GM19452 (cell line): Measurements from ENCODE around the gene NCKAP5L.

Experiments
- ATAC-seq: cut with Tn5 transposase; IDR thresholded peaks from one replicate; pipeline ENCODE4 v1.9.1; 2021; ENCODE audit not compliant: unreplicated experiment

Gene NCKAP5L

DNA sequence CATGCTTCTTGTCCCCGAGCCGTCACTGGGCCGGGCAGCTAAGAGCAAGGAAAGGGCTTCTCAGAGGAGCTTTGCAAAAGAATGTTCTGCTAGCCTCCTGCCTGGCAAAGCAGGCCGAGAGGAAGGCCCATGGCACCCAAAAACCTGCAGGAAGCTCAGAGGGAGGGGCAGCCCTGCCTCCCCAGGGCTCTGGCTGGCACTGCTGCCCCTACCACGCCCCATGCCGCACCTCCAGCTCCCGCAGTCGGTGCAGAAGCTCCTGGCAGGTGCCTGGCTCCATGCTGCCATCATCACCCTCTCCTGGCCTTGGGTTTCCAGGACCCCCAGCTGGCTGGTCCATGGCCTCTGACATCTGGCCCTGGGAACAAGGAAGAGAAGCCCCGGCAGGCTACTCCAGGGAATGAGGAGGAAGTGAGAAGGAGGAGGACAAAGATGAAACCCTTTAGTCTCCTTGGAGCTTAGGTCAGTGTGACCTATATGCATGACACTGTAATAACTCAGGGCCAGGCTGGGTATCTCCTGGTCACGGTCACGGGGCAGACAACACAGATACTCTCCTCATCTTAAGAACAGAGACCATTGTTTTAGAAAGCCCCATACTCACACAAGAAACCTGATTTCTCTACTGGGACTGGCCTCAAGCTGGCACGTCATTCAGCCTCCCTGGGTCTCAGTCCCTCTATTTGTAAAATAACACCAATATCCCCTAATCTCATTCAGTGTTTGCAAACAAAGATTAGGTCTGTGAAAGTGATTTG lies 24.3 kb downstream of the NCKAP5L start:
- ATAC-seq: no peak

DNA sequence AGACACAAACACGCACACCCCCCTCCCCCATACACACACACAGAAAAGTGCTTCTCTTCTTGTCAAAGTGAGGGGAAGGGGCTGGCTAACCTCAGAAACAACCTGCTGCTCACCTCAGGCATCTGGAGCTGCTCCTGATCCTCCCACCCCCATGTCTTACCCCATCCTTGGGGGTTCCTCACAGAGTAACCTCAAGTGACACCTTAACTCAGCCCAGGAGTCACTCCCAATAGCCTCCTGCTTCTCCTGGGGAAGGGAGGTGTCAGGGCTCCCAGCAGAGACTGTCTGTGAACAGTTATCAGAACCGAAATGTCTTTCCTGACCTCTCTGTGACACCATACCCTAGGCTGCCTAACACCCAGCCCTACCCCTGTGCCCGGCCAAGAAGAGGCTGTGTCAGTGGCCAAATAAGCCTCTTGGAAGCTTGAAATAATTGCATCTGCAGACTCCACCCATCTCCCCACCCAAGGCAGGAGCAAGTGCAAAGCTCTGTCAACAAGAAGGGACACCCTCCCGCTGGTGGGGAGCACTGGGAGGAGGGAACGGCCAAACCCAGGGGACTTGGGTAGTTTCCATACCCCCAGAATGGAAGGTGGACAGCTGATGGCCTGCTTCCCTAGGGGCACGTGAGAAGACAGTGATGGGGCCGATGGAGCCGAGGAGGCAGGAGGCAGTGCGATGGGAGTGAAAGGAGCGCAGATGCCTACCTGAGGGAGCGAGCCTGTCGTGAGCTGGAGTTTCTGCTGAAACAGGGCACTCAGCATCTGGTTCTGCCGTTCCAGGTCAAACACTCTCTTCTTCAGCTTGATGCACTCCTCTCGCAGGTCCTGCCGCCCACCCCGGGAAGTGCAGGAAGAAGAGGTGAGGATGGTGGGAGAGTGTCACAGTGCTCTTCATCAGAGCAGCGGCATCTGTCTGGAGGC lies 26.8 kb downstream of the NCKAP5L start:
- no peak for ATAC-seq

DNA sequence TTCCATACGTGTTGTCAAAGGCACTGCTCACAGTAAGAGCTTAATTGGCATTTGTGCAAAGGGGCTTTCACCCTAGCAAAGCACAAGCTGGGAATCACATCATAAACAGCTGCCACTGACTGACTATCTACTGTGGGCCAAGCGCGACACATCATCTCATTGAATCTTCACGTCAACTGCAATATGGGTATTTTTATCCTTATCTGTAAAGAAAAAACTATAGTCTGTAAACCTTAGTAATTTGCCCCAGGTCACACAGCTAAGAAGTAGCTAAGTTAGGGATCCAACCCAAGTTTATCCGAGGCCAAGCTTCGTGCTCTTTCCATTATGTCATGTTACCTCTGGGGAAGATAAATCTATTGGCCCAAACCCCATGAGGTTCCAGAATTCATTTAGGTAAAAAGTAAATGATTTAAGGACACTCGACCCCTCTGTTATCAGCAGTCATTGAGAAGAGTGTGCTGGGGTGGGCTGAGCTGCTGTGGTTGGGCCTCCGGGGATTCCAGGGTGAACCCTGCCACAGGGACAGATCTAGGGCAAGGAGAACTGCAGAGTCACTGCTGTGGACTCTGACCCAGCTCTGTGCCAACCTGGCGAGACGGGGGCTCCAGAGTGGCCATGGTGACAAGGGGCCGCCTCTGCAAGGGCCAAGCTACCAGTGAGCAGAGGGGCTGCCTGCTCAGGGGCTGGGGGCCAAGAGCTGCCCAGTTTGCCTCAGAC lies 27.6 kb downstream of the NCKAP5L start:
- ATAC-seq: no peak

DNA sequence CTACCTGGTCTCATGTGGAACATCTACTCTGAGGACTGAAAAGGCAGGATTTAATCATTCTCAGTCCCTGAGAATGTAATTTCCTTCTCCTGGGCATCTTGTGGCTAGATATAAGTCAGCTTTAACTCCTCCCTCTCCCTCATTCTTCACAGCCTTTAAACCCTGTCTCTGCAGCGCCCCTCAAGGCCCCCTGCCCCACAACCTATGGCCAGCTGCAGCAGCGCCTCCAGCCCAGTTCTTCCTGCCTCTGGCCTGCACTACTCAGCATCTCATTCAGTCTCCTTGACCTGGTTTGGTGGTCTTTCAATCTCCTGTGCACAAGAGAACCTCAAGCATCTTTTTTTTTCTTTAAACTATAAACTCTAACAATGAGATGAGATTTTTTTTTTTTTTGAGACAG lies 29.3 kb downstream of the NCKAP5L start:
- ATAC-seq: no peak

DNA sequence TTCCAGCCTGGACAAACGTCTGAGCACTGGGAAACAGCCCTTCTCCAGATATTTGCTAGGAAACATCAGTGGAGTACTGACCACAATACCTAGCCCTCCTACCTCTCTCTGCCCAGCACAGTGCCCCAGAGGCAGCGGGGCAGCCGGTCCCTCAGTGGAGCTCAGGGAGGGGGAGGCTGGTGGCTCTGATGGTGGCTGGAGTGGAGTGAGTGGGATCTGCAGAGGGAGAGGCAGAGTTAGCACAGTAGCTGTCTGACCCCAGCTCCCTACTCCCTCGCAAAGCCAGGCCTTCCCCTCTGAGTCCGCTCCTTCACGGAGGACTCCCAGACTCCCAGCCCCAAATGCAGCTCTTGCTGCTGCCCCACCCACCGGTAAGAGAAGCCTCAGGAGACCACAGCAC lies 30.0 kb downstream of the NCKAP5L start:
- ATAC-seq: no peak

DNA sequence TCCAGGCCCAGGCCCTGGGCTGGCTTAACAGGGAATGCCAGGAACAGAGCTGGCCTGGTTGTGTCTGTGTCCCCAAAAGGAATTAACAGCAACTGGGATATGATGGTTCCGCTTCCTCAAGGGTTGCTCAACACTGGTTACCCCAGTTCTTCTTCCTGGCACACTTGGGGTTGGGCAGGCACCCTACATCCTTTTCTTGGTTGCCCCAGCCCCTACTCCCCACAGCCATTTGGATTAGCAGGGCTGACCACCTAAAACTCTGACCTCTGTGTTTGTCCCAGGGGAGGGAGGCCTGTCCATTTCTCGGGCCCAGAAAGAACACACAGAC lies 30.8 kb downstream of the NCKAP5L start:
- no peak for ATAC-seq

DNA sequence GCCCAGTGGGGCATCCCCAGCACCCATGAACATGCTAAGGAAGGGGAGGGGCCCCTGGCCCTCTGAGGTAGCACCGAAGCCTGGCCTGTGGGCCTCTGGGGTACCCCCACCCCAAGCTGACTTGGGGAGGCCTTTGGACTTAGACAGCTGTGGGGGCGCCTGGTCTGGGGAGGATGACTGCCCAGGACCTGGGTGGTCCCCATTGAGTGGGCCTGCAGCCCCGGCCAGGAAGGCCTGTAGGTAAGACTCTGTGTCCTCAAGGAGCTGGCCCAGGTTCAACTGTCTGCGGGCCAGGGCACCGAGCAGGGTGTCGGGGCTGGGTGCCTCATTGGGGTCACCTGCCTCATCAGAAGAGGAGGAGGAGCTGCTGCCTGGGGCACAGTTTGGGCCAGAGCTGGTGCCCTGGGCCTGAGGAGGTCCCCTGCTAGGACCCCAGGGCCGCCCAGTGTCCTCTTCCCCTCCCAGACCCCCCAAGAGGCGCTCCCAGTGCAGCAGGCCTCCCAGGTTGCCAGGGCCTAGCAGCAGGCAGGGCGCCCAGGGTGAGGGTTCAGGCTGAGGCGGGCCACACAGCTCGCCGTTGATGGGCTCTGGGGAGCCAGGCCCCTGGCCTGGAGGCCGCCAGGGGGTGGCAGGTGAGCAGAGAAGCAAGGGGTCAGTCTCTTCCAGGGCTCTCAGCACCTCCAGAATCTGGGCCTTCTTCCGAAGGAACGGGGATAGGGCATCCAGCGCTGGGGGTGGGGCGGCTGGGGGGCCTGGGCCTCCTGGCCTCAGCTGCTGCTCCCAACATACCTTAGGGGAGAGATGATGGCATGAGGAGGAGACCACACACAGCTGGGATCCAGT lies 31.4 kb downstream of the NCKAP5L start:
- ATAC-seq: no peak

DNA sequence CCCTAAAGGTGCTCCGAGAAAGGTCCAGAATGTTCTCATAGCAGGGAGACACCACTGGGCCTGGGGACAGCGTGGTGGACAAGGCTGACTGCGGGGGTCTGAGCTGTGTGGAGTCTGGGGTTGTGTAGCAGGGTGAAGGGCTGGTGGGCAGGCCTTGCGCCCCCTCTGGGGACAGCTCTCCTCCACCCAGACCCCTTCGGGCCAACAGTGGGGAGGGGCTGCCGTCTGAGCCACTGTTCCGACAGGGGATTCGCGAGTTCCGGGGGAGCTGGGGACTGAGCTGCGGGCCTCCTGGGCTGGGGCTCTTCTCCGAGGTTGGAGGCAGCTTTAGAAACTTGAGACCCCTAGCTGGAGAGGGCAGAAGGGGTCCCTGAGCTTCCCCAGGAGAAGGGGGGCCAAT lies 32.1 kb downstream of the NCKAP5L start:
- no peak for ATAC-seq

DNA sequence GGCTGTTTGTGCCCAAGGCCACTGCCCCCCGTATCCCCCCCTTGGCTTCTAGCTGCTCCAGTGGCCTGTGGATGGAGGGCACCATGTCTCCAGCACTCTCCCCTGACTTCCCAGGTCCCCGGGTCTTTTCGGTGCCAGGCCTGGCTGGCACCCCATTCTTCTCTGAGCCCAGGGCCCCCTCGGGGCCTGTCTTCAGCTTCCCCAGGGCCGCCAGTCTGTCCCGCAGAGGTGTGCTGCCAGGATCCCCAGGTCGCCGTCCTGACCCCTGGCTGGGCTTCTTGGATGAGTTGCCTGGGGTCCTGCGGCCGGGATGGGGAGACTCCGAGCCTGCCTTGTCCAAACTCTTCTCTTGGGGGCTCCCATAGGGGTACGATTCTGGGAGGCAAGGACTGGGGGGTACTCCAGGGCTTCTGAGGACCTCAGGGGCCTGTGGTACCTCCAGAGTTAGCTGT lies 32.5 kb downstream of the NCKAP5L start:
- no peak for ATAC-seq

DNA sequence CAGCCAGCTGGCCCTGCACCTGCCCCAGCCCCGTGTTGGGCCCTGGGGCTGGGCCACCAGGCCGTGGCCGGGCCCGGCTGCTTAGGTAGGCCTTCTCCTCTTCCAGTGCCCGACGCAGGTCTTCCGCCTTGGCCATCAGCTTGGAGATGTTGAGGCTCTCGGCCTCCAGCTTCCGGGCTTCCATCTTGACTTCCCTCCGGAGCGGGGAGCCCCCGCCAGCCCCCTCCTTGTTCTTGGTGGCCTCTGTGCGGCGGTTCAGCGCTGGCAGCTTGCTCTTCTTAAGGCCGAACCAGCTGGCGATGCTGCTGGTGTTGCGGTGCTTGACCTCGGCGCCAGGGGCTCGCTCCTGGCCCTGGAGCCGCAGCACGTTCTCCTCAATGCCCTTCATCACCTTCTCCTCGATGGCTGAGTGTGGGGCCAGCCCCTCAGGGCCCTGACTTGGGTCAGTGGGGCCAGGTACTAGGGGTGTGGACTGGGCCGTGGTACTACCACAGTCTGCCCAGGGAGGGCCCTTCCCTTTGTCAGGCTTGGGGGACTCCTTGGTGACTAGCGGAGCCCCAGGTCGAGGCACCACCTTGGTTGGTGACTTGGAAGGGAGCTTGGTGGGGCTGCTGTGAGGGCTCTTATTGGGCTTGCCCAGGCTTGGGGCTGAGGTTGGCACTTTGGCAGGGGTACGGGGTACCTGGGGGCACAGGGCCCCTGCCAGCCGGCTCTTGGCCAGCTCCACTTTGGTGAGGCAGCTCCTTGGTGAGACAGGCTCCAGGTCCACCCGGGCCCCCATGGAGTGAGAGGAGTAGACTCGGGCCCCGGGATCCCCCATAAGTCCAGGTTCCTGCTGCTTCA lies 33.2 kb downstream of the NCKAP5L start:
- no peak for ATAC-seq

DNA sequence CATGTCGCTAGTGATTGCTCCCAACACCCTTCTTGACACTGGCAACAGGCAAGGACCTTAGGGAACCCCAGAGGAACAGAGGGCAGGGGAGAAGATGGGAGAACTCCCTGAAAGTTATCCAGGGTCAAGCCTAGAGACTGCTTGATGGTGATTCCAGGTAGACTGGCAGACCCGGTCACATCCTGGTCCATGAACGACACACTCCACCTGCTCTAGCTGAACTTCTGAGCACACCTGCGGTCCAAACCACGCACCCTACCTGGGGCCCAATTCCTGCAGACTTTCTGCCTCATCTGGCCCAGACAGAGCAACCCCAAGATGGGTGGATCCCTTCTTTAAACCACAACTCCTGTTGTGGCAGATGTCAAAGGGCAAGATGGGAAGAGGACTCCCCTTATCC lies 34.2 kb downstream of the NCKAP5L start:
- no peak for ATAC-seq

DNA sequence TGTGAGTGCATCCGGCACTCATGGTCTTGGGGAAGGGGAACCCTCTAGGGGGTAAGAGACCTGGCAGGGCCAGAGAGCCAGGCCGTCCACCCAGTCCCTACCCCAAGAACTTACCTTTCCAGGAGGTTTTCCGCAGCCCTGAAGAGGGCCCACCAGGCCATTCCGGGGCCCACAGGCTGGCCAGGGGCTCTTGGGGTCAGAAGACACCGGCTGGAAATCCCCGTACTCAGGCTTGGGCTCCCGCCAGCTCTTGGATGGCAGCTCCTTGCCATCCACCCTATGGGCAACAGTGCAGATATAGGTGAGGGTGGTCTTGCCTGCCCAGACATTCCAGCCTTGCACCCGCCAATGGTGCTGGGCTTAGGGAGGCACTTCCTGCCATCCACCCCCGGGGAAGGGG lies 34.6 kb downstream of the NCKAP5L start:
- ATAC-seq: no peak

DNA sequence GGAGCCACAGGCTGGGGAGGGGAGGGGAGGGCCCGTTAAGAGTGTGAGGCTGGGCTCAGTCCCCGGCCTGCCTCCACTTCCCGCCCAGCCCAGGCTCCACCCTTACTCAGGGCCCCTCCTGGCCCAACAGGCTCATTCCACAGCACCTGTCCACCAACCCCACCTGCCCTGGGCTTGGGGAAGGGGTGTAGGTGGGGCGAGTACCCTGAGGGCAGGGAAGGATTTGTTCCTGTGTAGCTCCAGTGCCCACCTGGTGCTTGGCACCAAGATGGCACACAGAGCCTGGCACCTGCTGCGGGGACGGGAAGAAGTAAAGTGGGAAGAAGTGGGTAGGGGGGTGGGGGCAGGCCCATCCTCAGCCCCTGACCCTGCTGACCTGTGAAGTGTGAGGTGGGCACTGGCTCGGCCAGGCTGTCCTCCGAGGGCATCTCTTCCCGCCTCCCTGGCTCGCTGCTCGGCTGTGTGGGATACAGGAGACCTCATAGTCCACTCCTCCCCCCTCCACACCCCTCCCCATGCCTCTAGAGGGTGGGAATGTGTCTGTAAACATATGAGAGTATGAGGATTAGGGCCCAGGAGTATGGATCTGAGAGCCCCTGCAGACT lies 35.1 kb downstream of the NCKAP5L start:
- ATAC-seq: no peak

DNA sequence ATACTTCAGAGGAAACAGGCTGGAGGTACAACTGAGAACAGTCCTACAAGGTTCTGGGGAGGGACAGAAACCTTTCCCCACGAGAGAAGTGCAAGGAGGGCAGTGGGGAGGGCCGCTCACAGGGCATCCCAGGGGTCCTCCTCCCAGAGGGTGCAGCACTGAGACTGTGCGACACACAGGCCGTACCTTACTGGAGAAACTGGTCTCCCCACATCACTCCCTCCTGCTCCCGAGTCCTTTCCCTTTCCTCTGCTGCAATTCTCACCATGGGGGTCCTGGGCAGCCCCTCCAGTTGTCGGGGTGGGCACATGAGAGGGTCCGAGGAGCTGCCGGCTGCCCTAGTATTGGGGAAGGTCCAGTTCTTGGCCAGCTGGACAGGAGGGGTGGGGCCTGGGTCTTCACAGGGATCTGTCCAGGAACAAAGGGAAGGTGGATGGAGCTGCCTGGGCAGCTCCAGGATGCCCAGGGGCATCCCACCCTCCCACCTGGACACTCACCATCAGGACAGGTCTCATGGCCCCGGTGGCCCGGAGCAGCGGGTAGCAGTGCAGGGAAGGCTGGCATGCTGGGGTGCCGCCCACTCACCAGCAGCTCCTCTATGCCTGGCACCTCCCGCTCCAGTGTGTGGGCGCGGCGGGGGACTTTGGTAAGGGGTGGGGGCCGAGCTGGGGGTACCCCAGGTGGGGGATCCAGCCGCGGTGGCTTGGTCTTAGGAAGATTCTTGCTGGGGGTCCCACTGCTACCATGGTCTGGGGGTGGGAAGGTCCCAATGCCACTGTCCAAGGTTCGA lies 35.8 kb downstream of the NCKAP5L start:
- no peak for ATAC-seq

DNA sequence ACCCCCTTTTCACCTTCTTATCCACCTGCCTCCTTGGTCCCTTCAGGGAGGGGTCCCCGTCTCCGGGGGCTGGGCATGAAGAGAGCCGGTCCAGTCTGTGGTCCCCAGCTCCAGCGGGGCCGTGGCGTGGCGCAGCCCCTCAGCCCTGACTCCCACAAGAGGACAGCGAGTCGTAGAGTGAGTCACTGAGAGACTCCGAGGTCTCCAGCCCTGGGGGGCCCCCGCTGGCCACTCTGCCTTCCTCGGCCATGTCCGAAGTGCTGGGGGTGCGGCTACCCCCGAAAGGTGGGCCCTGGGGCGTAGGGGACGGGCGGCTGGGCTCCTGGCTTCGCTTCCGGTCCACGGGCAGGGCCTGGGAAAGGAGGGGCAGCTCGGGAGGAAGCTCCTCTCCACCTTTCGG lies 36.5 kb downstream of the NCKAP5L start:
- ATAC-seq: no peak

DNA sequence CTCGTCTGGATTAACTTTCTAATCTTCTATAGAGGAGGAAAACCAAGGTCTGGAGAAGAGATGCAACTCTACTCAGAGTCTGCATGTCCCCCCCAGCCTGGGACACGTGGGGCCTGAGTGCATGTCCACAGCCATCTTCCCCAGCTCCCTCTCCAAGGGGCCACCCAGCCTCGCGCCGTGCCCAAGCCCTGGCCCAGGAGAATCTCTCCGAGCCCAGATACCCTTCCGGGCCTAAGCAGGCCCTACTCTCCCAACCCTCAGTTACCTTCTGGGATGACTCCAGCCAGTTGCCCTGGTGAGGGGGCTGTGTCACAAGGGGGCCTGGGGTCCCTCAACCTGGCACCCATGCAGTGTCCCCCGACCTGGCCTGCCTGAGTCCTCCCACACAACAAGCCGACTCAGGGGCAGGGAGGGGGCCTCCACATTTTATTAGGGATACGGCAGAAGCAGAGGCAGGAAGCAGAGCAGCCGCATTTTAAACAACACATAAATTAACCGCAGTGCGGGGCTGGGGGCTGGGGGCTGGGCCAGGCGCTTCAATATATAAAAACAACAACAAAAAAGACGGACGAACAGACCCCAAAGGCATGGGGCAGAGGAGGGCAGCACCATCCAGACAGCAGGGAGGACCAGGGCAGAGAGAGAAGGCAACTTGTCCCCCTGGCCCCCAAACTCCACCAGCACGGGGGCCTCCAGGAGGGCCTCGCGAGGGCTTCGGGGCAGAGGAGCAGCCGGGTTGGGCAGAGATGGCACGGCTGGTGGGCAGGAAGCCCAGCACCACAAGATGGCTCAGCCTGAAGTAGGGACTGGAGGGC lies 37.3 kb downstream of the NCKAP5L start:
- no peak for ATAC-seq

DNA sequence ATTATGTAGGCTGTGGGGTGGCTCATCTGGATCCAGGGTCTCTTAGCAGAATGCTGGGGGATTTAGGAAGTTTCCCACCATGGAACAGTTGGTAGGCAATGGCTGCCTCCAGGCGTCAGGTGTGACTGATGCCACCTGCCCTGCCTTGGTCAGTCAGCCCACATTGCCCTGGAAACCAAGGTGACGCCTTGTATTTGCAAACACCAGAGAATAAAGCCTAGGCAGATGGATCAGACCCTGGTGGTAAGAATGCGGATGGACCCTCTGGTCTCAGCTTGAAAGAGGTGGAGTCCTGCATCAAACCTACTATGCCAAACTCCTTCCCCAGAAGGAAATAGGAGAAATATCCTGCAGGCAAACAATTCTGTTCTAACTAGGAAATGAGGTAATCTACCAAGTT lies 38.2 kb downstream of the NCKAP5L start:
- no peak for ATAC-seq

DNA sequence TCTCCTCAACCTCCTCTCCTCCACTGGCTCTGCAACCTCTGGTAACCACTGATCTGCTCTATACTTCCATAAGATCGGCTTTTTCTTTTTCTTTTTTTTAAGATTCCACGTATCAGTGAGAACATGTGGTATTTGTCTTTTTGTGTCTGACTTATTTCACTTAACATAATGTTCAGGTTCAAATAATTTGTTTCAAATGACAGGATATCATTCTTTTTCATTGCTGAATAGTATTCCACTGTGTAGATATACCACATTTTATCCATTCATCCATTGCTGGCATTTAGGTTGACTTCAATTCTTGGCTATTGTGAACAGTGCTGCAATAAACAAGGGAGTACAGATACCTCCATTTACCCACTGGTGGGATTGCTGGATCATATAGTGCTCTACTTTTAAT lies 40.5 kb downstream of the NCKAP5L start:
- ATAC-seq: no peak
